Cardiac fibroblast (primary cell): ENCODE data around the gene TTLL12.
"Not testable (repeated sequence)": the region's sequence is repeated elsewhere in the genome, so short reads cannot be mapped to it uniquely, and the experiment has no call there.

ENCODE experiments used
- DNase-seq, 2 donors: peaks; one replicate each; pipeline versions ENCODE4 v3.0.0 to v3.0.0-alpha.2; 2010; ENCODE audit warnings: low read depth in 2 of 2
- H3K4me3 ChIP-seq, 2 donors: replicated peaks in 1 of 2; 1 replicate in 1 of 2; 2 replicates in 1 of 2; pipeline ENCODE4 v1.5.1; 2011; ENCODE audit warnings: low read depth in 2 of 2, low read length in 2 of 2, mild to moderate bottlenecking in 2 of 2, moderate library complexity in 1 of 2
- TF ChIP-seq, protein P1 (sequence below): IDR thresholded peaks from one replicate; pipeline ENCODE4 v1.5.1; 2011; ENCODE audit warnings: low read depth, mild to moderate bottlenecking, low read length, inconsistent platforms

The TTLL12 gene

DNA sequence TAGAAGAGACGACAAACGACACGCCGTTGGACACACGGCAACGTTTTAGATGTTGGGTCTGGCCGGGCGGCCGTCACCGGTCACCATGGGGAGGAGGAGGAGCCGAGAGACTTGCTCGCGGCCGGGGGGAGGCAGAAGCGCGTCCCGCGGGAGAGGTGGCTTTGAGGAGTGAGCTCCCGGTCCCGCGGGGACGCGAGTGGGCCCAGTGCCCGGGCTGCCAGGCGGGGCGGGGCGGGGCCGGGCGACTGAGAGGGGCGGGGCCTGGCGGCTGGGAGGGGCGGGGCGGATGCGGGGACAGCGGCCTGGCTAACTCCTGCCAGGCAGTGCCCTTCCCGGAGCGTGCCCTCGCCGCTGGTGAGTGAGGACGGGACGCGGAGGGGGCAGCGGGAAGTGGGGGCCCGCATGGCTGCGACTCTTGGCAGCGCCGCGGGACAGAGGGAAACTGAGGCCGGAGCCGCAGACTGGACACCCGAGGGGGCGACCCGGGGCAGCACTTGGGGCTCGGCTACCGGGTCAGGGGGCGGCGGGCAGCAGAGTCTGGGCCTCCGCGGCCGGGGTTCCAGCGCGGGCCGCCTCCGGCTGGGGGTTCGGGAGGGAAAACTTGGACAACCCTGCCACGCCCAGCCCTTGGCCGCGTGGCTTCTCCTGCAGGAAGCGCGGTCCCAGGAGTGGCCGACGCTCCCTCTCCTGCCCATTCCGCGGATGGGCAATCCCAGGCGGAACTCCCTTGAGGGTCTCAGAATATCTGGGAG lies 35.5 kb downstream of the TTLL12 start, which contains the start of gene TSPO:
Gene TSPO (plus strand): TSS at position 309 of the 752 bp plus-strand sequence. CDS start 7,680 bp downstream, outside the sequence.
- TF ChIP-seq, protein P1, sequence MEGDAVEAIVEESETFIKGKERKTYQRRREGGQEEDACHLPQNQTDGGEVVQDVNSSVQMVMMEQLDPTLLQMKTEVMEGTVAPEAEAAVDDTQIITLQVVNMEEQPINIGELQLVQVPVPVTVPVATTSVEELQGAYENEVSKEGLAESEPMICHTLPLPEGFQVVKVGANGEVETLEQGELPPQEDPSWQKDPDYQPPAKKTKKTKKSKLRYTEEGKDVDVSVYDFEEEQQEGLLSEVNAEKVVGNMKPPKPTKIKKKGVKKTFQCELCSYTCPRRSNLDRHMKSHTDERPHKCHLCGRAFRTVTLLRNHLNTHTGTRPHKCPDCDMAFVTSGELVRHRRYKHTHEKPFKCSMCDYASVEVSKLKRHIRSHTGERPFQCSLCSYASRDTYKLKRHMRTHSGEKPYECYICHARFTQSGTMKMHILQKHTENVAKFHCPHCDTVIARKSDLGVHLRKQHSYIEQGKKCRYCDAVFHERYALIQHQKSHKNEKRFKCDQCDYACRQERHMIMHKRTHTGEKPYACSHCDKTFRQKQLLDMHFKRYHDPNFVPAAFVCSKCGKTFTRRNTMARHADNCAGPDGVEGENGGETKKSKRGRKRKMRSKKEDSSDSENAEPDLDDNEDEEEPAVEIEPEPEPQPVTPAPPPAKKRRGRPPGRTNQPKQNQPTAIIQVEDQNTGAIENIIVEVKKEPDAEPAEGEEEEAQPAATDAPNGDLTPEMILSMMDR, result no peak
- peak; percentile 58 to 61 for DNase-seq
- H3K4me3 ChIP-seq, result peak within 1 kb of the TSS; percentile 70 to 90

DNA sequence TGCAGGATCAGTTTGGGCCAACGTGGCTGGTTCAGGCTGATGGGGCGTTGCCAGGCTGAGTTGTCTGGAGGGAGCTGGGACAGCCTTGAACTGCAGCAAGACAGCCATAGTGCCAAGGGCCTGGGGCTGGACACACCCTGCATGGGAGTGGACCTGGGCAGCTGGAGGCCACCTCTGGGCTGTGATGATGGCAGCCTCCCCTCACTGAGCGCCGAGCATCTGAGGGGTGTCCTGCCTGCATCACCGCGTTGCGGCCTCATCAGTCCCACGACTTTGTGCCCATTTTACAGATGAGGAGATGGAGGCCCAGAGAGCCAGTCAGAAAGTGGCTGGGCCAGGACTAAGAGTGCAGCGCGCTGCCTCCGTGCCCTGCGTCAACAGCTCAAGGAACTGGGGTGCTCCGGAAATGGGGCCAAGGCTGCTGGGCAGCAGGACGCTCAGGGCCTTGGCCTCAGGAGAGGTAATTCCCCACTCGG lies 36.2 kb downstream of the TTLL12 start:
- no peak for DNase-seq
- H3K4me3 ChIP-seq, result peak overlapping the region; percentile 70 to 90

DNA sequence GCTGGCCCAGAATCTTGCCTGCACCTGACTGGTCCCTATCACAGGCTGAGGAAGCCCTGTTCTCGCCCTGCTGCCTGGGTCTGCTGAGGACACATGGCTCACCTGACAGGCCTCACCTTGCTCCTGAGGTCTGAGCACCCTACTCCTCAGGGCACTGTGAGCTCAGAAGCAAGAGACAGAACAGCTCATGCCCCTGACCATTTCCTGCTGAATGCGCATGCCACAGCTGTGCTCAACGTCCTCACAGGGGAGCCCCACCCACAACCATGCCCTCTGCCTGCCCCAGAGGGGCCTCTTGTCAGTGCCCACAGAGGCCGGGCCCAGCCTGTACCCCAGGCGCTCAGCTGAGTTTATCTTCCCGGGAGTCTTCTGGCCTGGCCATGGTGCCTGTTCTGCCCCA lies 38.4 kb downstream of the TTLL12 start:
- H3K4me3 ChIP-seq, result no peak overlapping the region
- DNase-seq, result no peak
- TF ChIP-seq, protein P1, result no peak

More for the DNA sequence above, 36.2 kb downstream of the TTLL12 start:
- TF ChIP-seq, protein P1, result no peak

DNA sequence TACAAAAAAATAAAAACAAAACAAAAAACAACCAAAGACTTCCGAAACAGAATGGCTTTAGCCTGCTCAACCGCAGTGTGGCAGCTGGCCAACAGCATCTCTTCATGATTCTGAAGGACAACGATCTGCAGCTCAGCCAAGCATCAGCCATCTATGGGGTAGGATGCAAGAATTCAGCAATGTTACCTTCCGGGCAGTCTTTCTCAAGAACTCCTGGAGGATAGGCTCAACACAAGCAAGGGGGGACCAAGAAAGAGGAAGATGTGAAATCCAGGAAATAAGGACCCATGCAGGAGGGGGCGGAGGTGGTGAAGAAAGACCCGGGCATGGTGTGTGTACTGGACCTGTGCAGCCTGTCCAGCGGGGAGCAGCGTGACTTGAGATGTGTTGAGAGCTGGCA lies 39.1 kb downstream of the TTLL12 start:
- H3K4me3 ChIP-seq, result no peak overlapping the region
- TF ChIP-seq, protein P1, result no peak
- no peak for DNase-seq

DNA sequence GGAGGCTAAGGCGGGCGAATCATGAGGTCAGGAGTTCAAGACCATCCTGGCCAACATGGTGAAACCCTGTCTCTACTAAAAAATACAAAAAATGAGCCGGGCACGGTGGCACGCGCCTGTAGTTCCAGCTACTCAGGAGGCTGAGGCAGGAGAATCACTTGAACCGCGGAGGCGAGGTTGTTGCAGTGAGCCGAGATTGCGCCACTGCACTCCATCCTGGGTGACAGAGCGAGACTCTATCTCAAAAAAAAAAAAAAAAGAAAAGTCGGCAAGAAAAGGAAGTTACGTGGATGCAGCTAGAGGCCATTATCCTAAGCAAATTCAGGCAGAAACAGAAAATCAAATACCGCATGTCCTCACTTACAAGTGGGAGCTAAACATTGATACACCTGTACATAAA lies 40.6 kb downstream of the TTLL12 start:
- DNase-seq, result not testable (repeated sequence)

DNA sequence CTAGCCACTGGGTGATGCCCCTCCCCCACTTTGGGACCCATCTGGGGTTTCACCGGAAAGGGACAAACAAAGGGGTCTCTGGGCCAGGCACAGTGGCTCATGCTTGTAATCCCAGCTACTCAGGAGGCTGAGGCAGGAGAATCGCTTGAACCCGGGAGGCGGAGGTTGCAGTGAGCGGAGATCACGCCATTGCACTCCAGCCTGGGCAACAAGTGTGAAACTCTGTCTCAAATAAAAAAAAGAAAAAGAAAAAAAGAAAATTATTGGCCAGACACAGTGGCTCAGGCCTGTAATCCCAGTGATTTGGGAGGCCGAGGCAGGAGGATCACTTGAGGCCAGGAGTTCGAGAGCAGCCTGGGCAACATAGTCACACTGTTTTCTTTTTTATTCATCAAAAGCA lies 41.6 kb downstream of the TTLL12 start:
- H3K4me3 ChIP-seq, DNase-seq: not testable (repeated sequence)

More for the DNA sequence above, 40.6 kb downstream of the TTLL12 start:
- H3K4me3 ChIP-seq, result not testable (repeated sequence)

DNA sequence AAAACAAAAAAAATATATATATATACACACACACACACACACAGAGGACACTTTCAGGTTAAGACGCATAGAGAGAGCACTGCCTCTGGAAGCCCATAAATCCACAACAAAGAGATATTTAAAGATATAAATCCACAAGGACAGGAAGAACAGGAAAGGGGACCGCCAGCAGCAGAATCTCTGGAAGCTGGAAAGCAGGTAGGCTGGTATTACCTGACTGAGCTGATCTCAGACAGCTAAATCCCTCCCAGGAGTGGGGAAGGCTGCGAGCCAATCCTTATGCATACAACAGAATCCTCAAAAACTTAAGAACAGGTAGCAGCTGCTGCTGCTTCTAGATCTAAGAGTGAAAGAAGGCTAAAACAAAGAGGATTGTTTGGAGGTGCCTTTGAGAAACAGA lies 42.0 kb downstream of the TTLL12 start:
- TF ChIP-seq, protein P1, result no peak
- DNase-seq, result no peak
- no peak overlapping the region for H3K4me3 ChIP-seq
